Hepatocyte (in vitro differentiated cells): ENCODE data around the gene PPP1CA. TPM values are rescaled to one million over a fixed set of nuclear protein-coding genes. Genes with fewer than 3 reads are reported as not detected.

Experiments used
- DNase-seq: peaks from one replicate; pipeline ENCODE4 v3.0.0-alpha.2; 2016; ENCODE audit warnings: low spot score
- H2AFZ ChIP-seq: fragments of 200-600 bp; sonication (generic); 2 replicates; pipeline ENCODE4 v1.6.0; 2016; ENCODE audit warnings: antibody characterized with exemption, mild to moderate bottlenecking
- H3K27ac ChIP-seq: fragments of 200-600 bp; sonication (generic); 2 replicates; pipeline ENCODE4 v1.5.1; 2016; ENCODE audit warnings: mild to moderate bottlenecking
- H3K27me3 ChIP-seq: fragments of 200-600 bp; sonication (generic); 2 replicates; pipeline ENCODE4 v1.6.1; 2016
- H3K36me3 ChIP-seq: fragments of 200-600 bp; sonication (generic); replicated peaks from 2 replicates; pipeline ENCODE4 v1.5.1; 2016; ENCODE audit warnings: low read depth; ENCODE audit not compliant: insufficient read depth
- H3K4me1 ChIP-seq: fragments of 200-600 bp; sonication (generic); 2 replicates; pipeline ENCODE4 v1.5.1; 2016; ENCODE audit warnings: mild to moderate bottlenecking, moderate library complexity; ENCODE audit not compliant: insufficient read depth
- H3K4me2 ChIP-seq: fragments of 200-600 bp; sonication (generic); 2 replicates; pipeline ENCODE4 v1.6.0; 2016
- H3K4me3 ChIP-seq: fragments of 200-600 bp; sonication (generic); 2 replicates; pipeline ENCODE4 v1.5.1; 2016; ENCODE audit warnings: mild to moderate bottlenecking
- H3K79me2 ChIP-seq: fragments of 200-600 bp; sonication (generic); 2 replicates; pipeline ENCODE4 v1.6.0; 2017; ENCODE audit warnings: mild to moderate bottlenecking
- H3K9me2 ChIP-seq: fragments of 200-600 bp; sonication (generic); replicated peaks from 2 replicates; pipeline ENCODE4 v1.6.0; 2017; ENCODE audit warnings: mild to moderate bottlenecking; ENCODE audit not compliant: insufficient read depth
- H3K9me3 ChIP-seq: fragments of 200-600 bp; sonication (generic); 2 replicates; pipeline ENCODE4 v1.5.1; 2016; ENCODE audit warnings: low read depth, mild to moderate bottlenecking
- H4K20me1 ChIP-seq: fragments of 200-600 bp; sonication (generic); 2 replicates; pipeline ENCODE4 v1.6.0; 2016; ENCODE audit warnings: mild to moderate bottlenecking; ENCODE audit not compliant: insufficient read depth, poor library complexity, severe bottlenecking
- EZH2 ChIP-seq: fragments of 200-600 bp; sonication (generic); IDR thresholded peaks from 2 replicates; pipeline ENCODE4 v1.6.1; 2016; ENCODE audit warnings: antibody characterized with exemption, mild to moderate bottlenecking, borderline replicate concordance
- EZH2phosphoT487 ChIP-seq: fragments of 200-600 bp; sonication (generic); IDR thresholded peaks from one replicate; pipeline ENCODE4 v1.6.1; 2018; ENCODE audit warnings: antibody characterized with exemption, mild to moderate bottlenecking, low read depth, moderate library complexity; ENCODE audit not compliant: unreplicated experiment, severe bottlenecking
- WGBS: methylation state at CpG from one replicate; pipeline ENCODE4 v1.1.6; 2016; ENCODE audit warnings: low lambda C conversion rate; ENCODE audit errors: missing lambda C conversion rate; 5-methylcytosine and 5-hydroxymethylcytosine counted together
- polyA plus RNA-seq: library from polyadenylated mRNA; unstranded; fragments of >200 nt; fragmentation: Nextera tagmentation; extraction: Ambion mirVana; gene quantifications from 2 replicates; pipeline ENCODE4 v1.2.1, GENCODE V29; 2016
- total RNA-seq: library from RNA; depleted of rRNA; stranded (reverse); fragments of >200 nt; gene quantifications from 2 replicates; pipeline ENCODE4 v1.2.3, GENCODE V29; 2014
- TF ChIP-seq, protein P1 (sequence below): fragments of 200-600 bp; sonication (generic); IDR thresholded peaks from 2 replicates; pipeline ENCODE4 v1.5.1; 2016; ENCODE audit warnings: antibody characterized with exemption, mild to moderate bottlenecking; ENCODE audit not compliant: poor library complexity

The PPP1CA gene
- total and polyA plus RNA-seq, 2 experiments from 2014 or later: 146 to 242 TPM

DNA sequence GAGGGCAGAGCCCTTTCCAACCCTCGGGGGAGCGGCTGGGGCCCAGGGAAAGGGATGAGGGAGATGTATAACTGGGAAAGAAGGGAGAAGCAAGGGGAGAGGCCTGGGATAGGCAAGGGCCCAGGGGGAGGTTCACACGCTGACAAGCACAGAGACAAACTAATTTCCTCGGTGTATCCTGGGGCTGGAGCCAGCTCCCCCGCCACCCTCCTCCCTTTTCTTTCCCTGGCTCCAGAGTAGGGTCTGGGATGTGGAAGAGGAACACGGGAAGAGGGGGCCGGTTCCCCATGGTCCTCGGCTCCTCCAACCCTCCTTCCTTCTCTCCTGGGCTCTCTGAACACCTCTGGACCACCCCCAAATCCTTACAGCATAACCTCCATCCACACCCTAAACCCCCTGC is 35.1 kb downstream of the PPP1CA start:
- TF ChIP-seq EZH2 (no peak), EZH2phosphoT487 (no peak)
- TF ChIP-seq, protein P1, sequence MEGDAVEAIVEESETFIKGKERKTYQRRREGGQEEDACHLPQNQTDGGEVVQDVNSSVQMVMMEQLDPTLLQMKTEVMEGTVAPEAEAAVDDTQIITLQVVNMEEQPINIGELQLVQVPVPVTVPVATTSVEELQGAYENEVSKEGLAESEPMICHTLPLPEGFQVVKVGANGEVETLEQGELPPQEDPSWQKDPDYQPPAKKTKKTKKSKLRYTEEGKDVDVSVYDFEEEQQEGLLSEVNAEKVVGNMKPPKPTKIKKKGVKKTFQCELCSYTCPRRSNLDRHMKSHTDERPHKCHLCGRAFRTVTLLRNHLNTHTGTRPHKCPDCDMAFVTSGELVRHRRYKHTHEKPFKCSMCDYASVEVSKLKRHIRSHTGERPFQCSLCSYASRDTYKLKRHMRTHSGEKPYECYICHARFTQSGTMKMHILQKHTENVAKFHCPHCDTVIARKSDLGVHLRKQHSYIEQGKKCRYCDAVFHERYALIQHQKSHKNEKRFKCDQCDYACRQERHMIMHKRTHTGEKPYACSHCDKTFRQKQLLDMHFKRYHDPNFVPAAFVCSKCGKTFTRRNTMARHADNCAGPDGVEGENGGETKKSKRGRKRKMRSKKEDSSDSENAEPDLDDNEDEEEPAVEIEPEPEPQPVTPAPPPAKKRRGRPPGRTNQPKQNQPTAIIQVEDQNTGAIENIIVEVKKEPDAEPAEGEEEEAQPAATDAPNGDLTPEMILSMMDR: no peak
- no peaks in the 10 kb centered on the region for H3K36me3 ChIP-seq
- H3K4me1 ChIP-seq: peaks cover 60% of the 10 kb centered on the region
- peaks cover 31% of the 10 kb centered on the region for H3K79me2 ChIP-seq
- no peaks in the 10 kb centered on the region for H3K27me3 ChIP-seq
- no peaks in the 10 kb centered on the region for H3K9me3 ChIP-seq
- 46% methylated on average over 8 of the region's 8 CpGs for WGBS
- no peak overlapping the region for H3K4me3 ChIP-seq
- H3K27ac ChIP-seq: peak overlapping the region; percentile 99
- peak overlapping the region; percentile 69 for H3K4me2 ChIP-seq
- H2AFZ ChIP-seq: no peak overlapping the region
- H4K20me1 ChIP-seq: no peaks in the 10 kb centered on the region
- no peaks in the 10 kb centered on the region for H3K9me2 ChIP-seq
- peak; percentile 54 for DNase-seq

DNA sequence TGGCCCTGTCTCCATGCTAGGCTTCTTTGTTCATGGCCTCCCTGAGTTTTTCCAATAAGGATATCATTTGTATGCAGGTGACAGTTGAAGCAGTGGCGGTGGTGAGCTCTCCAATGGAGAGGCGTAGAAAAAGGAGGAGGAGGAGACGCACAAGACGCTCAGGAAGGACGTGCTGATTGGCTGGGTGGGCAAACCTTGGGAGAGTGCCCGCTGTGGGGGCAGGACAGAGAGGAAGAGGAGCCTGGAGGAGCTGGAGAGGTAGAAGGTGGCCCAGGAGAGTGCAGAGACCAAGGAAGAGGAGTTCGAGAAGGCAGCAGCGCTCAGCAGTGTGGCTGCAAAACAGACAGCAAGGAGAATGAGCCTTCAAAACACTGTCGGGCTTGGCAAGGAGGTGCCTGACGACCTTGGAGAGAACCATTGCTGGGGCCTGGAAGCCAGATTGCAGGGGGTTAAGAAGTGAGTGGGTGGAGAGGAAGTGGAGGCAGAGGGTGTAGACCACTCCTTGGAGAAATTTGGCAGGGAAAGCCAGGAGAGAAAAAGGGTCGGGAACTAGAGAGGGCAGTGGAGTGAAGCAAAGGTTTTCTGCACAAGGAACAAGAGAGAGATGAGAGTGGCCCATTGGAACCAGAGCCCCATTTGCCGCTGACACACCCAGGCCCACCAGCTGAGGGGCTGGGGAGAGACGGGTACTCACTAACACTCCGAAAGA is 35.8 kb downstream of the PPP1CA start:
- 65% methylated on average over 14 of the region's 14 CpGs for WGBS
- no peaks in the 10 kb centered on the region for H3K36me3 ChIP-seq
- peak overlapping the region; percentile 69 for H3K4me2 ChIP-seq
- H3K9me3 ChIP-seq: no peaks in the 10 kb centered on the region
- DNase-seq: no peak
- TF ChIP-seq, protein P1: no peak
- TF ChIP-seq EZH2 (no peak), EZH2phosphoT487 (no peak)
- peaks cover 53% of the 10 kb centered on the region for H3K4me1 ChIP-seq
- no peaks in the 10 kb centered on the region for H3K9me2 ChIP-seq
- no peaks in the 10 kb centered on the region for H3K27me3 ChIP-seq
- H3K27ac ChIP-seq: peak overlapping the region; percentile 99
- no peak overlapping the region for H2AFZ ChIP-seq
- H3K4me3 ChIP-seq: no peak overlapping the region
- H4K20me1 ChIP-seq: no peaks in the 10 kb centered on the region
- H3K79me2 ChIP-seq: peaks cover 26% of the 10 kb centered on the region

DNA sequence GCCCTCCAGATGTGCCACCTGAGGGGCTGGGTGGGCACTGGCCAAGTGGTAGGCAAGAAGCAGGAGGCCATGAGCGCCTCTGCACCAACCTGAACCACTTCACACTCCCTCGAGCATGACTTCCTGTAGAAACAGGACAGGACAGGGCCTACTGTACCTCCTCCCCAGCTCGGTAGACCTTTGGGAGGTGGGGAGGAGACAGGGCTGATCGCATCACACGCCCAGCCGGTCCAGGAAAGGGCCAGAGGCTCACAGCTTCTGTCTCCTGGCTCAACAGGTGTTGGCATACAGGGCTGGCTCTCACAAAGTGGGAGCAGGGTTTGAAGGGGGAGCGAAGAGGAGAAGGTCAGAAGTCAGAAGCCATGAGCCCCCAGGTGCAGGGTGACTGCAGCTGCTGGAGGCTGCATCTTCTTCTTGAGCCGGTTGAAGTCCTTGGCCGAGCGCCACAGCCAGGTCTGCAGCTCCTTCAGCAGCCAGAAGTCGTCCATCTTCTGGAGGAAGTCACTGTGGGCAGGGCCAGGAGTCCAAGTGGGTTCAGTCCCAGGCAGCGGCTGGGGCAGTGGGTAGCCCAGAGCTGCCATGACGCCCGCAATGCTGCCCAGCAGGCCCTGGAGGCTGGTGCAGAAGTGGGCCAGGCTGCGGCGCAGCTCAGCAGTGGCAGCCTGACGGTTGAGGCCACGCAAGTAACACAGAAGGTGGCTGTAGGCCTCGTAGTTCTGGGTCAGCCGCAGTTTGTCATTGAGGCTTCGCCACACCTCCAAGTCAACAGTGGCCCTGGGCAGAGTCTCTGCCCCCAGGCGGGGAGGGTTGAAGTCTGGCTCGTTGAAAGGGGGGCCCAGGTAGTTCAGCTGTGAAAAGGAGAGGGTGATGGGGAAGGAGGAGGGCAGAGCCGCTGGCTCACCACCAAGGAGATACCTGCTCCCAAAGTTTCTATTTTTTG is 36.6 kb downstream of the PPP1CA start:
- no peaks in the 10 kb centered on the region for H3K36me3 ChIP-seq
- WGBS: 90% methylated on average over 24 of the region's 24 CpGs
- H3K27me3 ChIP-seq: no peaks in the 10 kb centered on the region
- no peak overlapping the region for H3K4me3 ChIP-seq
- H4K20me1 ChIP-seq: no peaks in the 10 kb centered on the region
- peaks cover 21% of the 10 kb centered on the region for H3K79me2 ChIP-seq
- no peaks in the 10 kb centered on the region for H3K9me3 ChIP-seq
- peaks cover 46% of the 10 kb centered on the region for H3K4me1 ChIP-seq
- no peak overlapping the region for H2AFZ ChIP-seq
- no peak overlapping the region for H3K4me2 ChIP-seq
- DNase-seq: no peak
- TF ChIP-seq, protein P1: no peak
- TF ChIP-seq EZH2phosphoT487 (no peak), EZH2 (no peak)
- H3K9me2 ChIP-seq: no peaks in the 10 kb centered on the region
- peak overlapping the region; percentile 99 for H3K27ac ChIP-seq
